ENCODE data around the gene BEND4.

The BEND4 gene

DNA sequence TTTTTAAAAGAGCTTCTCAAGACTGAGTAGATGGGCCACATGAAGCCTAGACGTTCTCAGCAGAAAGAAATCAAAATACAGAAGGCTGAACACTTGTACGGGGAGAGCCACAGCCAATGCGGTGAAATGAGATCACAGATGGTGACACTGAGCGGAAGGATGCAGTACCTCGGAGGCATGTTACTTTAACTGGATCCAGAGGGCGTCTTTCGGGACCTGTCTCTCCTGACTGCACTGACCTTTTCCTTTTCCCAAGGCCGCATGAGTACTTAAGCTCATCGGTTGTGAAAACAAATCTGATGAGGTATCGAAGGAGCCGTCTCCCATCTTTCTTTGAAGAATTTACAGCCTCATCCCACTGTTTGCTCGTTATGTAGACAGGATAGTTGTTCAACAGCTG lies 32.6 kb downstream of the BEND4 start:
- DNase-seq (ENCODE audit: extremely low spot score, insufficient read length, low read depth) (no peak), FAIRE-seq (no peak)

DNA sequence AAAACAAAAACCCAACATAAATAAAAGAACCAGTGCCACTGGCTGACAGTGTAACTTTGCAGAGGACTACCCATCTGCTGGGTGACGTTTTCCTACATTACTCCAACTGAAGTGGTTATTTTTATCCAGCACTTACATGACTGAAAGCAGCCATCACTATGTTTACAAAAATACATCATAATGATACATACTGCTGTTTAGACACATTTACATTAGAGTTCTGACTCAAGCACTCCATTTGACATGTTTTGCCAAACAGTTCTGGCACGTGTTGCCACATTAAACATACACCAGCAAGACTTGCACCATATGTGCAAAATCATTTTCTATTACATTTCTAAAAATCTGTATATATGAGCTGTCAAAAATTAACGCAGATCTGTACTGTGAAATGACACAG lies 39.6 kb downstream of the BEND4 start:
- FAIRE-seq, result no peak

DNA sequence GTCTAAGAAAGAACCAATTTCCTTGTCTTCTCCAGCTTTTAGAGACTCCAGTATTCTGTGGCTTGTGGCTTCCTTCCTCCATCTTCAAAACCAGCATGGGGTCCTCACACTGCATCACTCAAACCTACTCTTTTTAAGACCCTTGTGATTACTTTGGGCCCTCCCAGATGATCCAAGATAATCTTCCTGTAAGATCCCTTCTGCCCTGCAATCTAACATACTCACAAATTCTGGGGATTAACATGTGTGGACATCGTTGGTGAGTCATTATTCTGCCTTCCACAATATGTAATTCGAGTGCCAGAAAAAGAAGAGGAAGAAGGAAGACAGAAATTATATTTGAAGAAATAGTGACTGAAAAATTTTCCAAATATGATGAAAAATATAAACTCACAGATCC lies 47.9 kb downstream of the BEND4 start:
- FAIRE-seq, result no peak
- DNase-seq (ENCODE audit: extremely low spot score, insufficient read length, low read depth), result no peak

More for the DNA sequence above, 39.6 kb downstream of the BEND4 start:
- DNase-seq (ENCODE audit: extremely low spot score, insufficient read length, low read depth), result no peak

DNA sequence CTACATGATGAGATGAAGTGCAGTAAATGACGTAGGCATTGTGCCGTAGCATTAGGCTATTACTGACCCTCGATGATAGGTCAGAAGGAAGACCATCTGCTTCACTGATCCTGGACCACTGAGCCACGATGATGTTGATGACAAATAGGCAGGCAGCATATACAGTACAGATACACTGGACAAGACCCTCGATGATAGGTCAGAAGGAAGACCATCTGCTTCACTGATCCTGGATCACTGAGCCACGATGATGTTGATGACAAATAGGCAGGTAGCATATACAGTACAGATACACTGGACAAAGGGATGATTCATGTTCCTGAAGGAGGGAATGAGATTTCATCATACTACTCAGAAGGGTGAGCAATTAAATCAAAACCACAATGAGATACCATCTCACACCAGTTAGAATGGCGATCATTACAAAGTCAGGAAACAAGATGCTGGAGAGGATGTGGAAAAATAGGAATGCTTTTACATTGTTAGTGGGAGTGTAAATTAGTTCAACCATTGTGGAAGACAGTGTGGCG lies 50.9 kb downstream of the BEND4 start:
- FAIRE-seq (no peak), DNase-seq (ENCODE audit: extremely low spot score, insufficient read length, low read depth) (no peak)

DNA sequence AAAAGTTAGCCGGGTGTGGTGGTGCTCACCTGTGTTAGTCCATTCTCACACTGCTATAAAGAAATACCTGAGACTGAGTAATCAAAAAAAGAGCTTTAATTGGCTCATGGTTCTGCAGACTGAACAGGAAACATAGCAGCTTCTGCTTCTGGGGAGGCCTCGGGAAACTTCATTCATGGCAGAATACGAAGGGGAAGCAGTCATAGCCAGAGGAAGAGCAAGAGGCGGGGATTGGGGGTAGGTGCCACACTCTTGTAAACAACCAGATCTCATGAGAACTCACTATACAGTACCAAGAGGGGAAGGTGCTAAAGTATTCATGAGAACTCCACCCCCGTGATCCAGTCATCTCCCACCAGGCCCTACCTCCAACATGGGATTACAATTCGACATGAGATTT lies 64.1 kb downstream of the BEND4 start:
- no peak for FAIRE-seq

DNA sequence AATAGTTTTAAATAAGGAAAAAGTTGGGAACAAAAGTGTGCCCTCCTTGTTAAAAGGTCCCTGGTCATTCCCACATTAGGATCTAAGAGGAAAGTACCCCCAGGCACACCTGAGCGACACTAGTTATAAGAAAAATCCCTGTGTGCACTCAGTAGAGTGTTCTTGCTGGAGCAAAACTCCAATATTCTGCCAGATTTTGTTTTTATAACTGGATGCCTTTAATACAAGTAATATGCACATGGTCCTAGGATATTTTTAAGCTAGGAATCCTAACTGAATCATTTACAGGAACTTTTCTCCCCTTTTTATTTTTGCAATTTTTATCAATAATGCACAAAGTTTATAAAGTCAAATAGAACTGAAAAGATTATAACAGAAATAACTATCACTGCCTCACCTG lies 68.6 kb downstream of the BEND4 start:
- no peak for DNase-seq (ENCODE audit: extremely low spot score, insufficient read length, low read depth)

More for the DNA sequence above, 64.1 kb downstream of the BEND4 start:
- no peak for DNase-seq (ENCODE audit: extremely low spot score, insufficient read length, low read depth)

DNA sequence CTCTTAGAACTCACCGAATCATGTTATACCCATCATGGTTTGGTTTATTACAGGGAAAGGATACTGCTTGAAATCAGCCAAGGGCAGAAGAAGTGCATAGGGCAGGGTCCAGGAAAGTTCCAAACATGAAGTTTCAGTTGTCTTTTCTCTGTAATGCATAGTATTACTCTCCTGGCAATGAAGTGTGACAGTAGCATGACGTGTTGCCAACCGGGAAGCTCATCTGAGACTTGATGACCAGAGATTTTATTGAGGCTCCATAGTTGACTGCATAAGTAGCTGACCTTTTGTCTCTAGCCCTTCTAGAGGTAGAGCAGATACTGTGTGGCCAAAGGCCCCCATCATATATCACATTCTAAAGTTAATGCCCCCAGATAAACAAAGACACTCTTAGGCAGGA lies 72.1 kb downstream of the BEND4 start:
- peak; percentile 69 for FAIRE-seq
- DNase-seq (ENCODE audit: extremely low spot score, insufficient read length, low read depth), result no peak

More for the DNA sequence above, 68.6 kb downstream of the BEND4 start:
- no peak for FAIRE-seq

DNA sequence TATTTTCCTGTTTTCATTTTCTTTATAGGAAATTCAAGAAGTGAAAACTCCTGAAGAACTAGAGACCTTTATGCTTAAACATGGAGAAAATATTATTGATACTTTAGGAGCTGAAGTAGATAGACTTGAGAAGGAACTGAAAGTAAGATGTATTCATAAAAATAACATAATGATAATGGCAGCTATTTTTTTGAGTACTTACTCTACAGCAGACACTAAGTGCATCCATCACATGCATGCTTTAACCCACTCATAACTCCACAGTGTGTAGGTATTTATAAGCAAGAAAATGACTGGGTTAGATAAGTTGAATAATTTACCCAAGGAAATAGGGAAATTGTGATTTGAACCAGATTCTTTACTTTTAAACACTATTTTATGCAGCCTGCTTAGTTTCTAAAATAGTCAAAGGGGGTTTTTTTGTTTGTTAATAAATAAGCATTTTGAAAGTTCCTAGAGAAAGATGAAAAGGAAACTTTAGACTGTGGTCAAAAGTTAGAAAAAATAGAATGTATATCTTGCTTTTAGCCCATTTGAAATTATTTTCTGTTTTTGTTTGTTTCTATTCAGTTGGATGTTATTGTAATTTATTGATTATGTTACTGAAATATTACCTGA lies 74.2 kb downstream of the BEND4 start:
- peak; percentile 74 for FAIRE-seq
- no peak for DNase-seq (ENCODE audit: extremely low spot score, insufficient read length, low read depth)

DNA sequence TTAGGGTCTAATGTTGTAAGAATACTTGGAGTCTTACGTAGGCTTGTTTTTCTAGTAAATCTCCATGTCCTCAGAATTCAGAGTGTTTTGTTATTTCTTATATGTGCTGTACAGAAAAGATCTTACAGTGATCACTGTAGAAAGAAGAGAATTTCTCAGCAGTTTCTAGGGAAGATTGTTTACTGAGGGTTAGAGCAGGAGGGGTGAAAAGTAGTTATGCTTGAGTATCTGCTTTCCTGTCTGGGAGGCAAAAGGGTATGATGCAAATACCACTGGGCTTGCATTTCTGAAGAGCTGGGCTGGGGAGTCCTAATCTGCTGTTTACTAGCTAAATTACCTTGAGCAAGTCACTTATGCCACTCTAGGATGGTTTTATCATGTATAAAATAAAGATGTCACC lies 78.2 kb downstream of the BEND4 start:
- DNase-seq (ENCODE audit: extremely low spot score, insufficient read length, low read depth), result no peak
- FAIRE-seq, result no peak

DNA sequence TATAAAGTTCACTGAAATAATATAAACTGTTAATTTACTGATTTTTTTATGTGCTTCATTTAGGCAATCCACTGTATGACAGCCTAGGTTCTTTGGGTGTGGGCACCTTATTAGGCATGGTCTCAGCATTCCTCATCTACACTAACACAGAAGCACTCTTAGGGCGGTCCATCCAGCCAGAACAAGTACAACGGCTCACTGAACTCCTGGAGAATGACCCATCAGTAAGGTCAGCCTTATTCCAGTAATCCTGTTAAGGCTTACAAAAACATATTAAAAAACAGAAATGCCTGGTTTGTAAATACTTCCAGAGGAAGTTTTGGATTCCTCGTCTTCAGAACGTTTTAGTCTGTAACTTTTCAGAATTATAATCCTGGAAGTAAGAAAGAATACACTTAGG lies 82.0 kb downstream of the BEND4 start:
- no peak for FAIRE-seq

DNA sequence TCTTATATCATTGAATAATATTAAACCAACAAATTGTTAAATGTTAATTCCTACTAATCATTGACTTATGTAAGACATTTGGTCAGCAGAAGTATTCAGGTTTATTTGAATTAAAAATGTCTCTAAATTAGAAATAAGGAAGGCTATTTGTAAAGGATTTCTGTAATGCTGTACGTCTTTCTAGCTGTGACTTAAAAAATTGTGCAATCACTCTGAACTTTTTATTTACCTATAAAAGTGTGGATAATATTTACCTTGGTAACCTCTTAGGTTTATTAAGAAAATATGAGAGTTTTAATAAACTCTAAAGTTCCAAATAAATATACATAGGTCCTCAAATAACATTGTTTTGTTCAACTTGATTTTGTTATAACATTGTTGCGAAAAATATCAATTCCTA lies 85.2 kb downstream of the BEND4 start:
- FAIRE-seq (no peak), DNase-seq (ENCODE audit: extremely low spot score, insufficient read length, low read depth) (no peak)

More for the DNA sequence above, 82.0 kb downstream of the BEND4 start:
- DNase-seq (ENCODE audit: extremely low spot score, insufficient read length, low read depth), result no peak

DNA sequence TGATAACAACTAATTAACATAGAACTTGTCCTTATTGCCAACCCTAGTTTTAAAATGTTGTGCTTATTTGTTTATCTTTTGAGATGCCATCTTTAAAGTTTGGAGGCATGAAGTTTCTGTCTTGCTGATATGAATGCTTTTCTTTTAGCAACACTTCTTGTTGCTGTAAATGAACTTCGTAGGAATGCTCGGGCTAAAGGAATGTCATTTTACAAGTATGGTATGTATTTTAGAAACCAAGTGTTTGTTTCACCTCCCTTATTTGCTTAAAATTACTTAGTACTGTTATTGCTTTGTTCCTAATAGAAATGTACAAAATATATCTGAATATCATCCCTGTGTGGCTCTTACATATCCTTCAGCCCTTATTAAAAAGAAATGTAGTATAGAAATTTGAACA lies 86.1 kb downstream of the BEND4 start:
- DNase-seq (ENCODE audit: extremely low spot score, insufficient read length, low read depth) (no peak), FAIRE-seq (no peak)

Measured in GM18507 (cell line).